Chondrocyte (in vitro differentiated cells): ENCODE results near the gene CD1E. TPM values are rescaled to one million over a fixed set of nuclear protein-coding genes. Genes with fewer than 3 reads are reported as not detected.
"Not testable (repeated sequence)": the region's sequence is repeated elsewhere in the genome, so short reads cannot be mapped to it uniquely, and the experiment has no call there.

Experiments
- DNase-seq: peaks from one replicate; pipeline ENCODE4 v3.0.0; 2021; ENCODE audit warnings: mixed read lengths, low spot score
- H3K27ac Mint-ChIP-seq: one replicate; pipeline ENCODE4 v1.8.0; 2021; ENCODE audit warnings: mild to moderate bottlenecking, moderate library complexity, mixed read lengths; ENCODE audit not compliant: unreplicated experiment
- H3K27me3 Mint-ChIP-seq: 2 replicates; pipeline ENCODE4 v1.8.0; 2021; ENCODE audit warnings: low read depth, mixed read lengths
- H3K36me3 Mint-ChIP-seq: 2 replicates; pipeline ENCODE4 v1.8.0; 2021; ENCODE audit warnings: low read depth, mixed read lengths
- H3K4me1 Mint-ChIP-seq: 2 replicates; pipeline ENCODE4 v1.8.0; 2021; ENCODE audit warnings: low read depth, mild to moderate bottlenecking, mixed read lengths
- H3K4me3 Mint-ChIP-seq: one replicate; pipeline ENCODE4 v1.8.0; 2021; ENCODE audit warnings: mild to moderate bottlenecking, moderate library complexity, mixed read lengths; ENCODE audit not compliant: unreplicated experiment
- H3K9me3 Mint-ChIP-seq: 2 replicates; pipeline ENCODE4 v1.8.0; 2021; ENCODE audit warnings: low read depth, mixed read lengths
- CTCF ChIP-seq: fragments of 200-600 bp; sonication (generic); IDR thresholded peaks from 2 replicates; pipeline ENCODE4 v1.5.0; 2021; ENCODE audit warnings: antibody characterized with exemption, mild to moderate bottlenecking, moderate library complexity
- total RNA-seq: library from RNA; stranded (reverse); gene quantifications from 3 replicates; pipeline ENCODE4 v1.2.1, GENCODE V29; 2021

CD1E gene
- total RNA-seq, 1 donor from 2014 or later, result not detected

GRCh38 chr1:158331106-158331425 lies 22.6 kb upstream of the CD1E start:
- Mint-ChIP-seq H3K4me3 (no peak overlapping the region), H3K9me3 (no peaks in the 10 kb centered on the region), H3K27me3 (no peaks in the 10 kb centered on the region), H3K4me1 (no peaks in the 10 kb centered on the region), H3K27ac (no peak overlapping the region), H3K36me3 (no peaks in the 10 kb centered on the region)
- DNase-seq, result no peak
- TF ChIP-seq CTCF, result no peak

- Mint-ChIP-seq H3K4me3 (no peak within 1 kb of the TSS), H3K27me3 (no peaks in the 10 kb centered on the region), H3K36me3 (no peaks in the 10 kb centered on the region), H3K4me1 (no peaks in the 10 kb centered on the region), H3K9me3 (no peaks in the 10 kb centered on the region), H3K27ac (no peak within 1 kb of the TSS)
- TF ChIP-seq CTCF, result no peak
- no peak for DNase-seq
Measured at GRCh38 chr1:158331481-158332150, 22.1 kb upstream of the CD1E start, which contains the start of gene CD1B. CD1B (minus strand) TSS chr1:158331531; CDS start chr1:158331423, 108 bp downstream.

GRCh38 chr1:158333405-158334155 lies 20.1 kb upstream of the CD1E start:
- Mint-ChIP-seq H3K4me3 (no peak overlapping the region), H3K27ac (no peak overlapping the region), H3K27me3 (no peaks in the 10 kb centered on the region), H3K36me3 (no peaks in the 10 kb centered on the region), H3K9me3 (peaks cover 1% of the 10 kb centered on the region), H3K4me1 (no peaks in the 10 kb centered on the region)
- no peak for TF ChIP-seq CTCF
- DNase-seq, result no peak

GRCh38 chr1:158334526-158335212 lies 19.0 kb upstream of the CD1E start:
- Mint-ChIP-seq H3K36me3 (no peaks in the 10 kb centered on the region), H3K4me1 (no peaks in the 10 kb centered on the region), H3K27ac (no peak overlapping the region), H3K9me3 (peaks cover 8% of the 10 kb centered on the region), H3K27me3 (no peaks in the 10 kb centered on the region), H3K4me3 (no peak overlapping the region)
- TF ChIP-seq CTCF, result no peak
- DNase-seq, result no peak

GRCh38 chr1:158335213-158335532 lies 18.5 kb upstream of the CD1E start:
- Mint-ChIP-seq H3K27me3 (no peaks in the 10 kb centered on the region), H3K4me1 (no peaks in the 10 kb centered on the region), H3K4me3 (no peak overlapping the region), H3K27ac (no peak overlapping the region), H3K36me3 (no peaks in the 10 kb centered on the region), H3K9me3 (peaks cover 10% of the 10 kb centered on the region)
- no peak for TF ChIP-seq CTCF
- no peak for DNase-seq

- H3K9me3 Mint-ChIP-seq, result peaks cover 15% of the 10 kb centered on the region
- H3K27ac Mint-ChIP-seq, H3K4me3 Mint-ChIP-seq, DNase-seq, H3K36me3 Mint-ChIP-seq, H3K27me3 Mint-ChIP-seq, H3K4me1 Mint-ChIP-seq: not testable (repeated sequence)
Measured at GRCh38 chr1:158336413-158336812, 17.3 kb upstream of the CD1E start.

GRCh38 chr1:158348946-158349345 lies 4.7 kb upstream of the CD1E start:
- not testable (repeated sequence) for H3K4me1 Mint-ChIP-seq, H3K27ac Mint-ChIP-seq, H3K4me3 Mint-ChIP-seq, H3K27me3 Mint-ChIP-seq, H3K36me3 Mint-ChIP-seq, DNase-seq
- peaks cover 16% of the 10 kb centered on the region for H3K9me3 Mint-ChIP-seq
